GM21528 (cell line): Measurements from ENCODE around the gene NRP1.

Experiments used
- ATAC-seq: cut with Tn5 transposase; IDR thresholded peaks from one replicate; pipeline ENCODE4 v1.9.1; 2021; ENCODE audit warnings: mild to moderate bottlenecking, moderate library complexity; ENCODE audit not compliant: unreplicated experiment, low FRiP score

The NRP1 gene

GRCh38 chr10:33217854-33218253 lies 116.6 kb downstream of the NRP1 start:
- ATAC-seq, result no peak

DNA sequence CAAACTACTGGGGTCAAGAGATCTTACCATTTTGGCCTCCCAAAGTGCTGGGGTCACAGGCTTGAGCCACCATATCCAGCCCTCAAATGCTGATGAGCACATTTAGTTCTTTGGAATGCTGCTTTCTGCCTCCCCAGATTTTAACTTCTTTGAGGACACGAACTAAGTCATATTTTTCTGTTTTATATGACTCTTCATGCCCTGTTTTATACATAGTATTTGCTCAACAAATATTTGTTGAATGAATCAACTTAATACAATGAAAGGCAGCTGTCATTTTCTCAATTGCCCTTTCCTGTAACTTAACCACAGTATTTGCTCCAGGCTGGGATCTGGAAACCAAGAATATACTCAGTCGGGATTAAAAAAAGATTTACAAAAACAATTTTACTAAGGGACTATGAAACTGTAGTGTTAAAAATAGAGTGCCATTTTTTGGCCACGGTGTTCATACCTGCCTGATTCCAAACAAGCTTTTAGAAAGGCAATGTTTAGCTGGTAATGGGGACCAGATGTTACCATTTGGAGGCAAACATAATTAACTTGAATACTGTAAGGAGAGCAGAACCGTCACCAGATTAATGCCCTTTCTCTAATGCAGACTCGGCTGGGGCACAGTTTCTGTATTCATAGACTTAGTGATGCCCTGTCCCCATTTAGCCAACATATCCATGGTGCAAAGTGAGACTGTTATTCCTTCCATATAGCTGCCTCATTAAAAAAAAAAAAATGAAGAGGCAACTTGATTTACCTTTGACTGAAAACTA lies 117.6 kb downstream of the NRP1 start:
- no peak for ATAC-seq

GRCh38 chr10:33215635-33216034 lies 118.8 kb downstream of the NRP1 start:
- no peak for ATAC-seq

DNA sequence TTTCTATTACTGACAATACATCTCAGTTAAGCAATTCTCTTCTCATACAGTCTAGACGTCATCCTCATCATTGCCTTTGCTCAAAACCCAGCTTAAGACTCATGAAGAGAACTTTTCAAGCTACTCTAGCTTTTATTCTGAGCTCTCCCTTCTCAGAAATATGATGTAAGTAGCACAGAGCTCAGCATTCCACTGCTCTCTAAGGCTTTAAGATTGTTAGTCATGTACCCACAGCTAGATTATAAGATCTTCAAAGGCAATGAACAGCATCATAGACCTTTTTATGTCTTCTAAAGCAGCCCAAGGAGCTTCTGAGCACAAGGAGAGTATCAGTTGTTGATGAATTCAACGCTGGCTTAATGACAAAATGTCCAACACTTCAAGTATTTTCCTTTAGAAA lies 119.3 kb downstream of the NRP1 start:
- no peak for ATAC-seq

GRCh38 chr10:33214174-33214573 lies 120.3 kb downstream of the NRP1 start:
- ATAC-seq, result no peak

GRCh38 chr10:33212061-33212748 lies 122.3 kb downstream of the NRP1 start:
- no peak for ATAC-seq

GRCh38 chr10:33211106-33211878 lies 123.2 kb downstream of the NRP1 start:
- ATAC-seq, result no peak

- ATAC-seq, result no peak
These were observed 124.7 kb downstream of the NRP1 start for GRCh38 chr10:33209802-33210201.

GRCh38 chr10:33208166-33208565 lies 126.3 kb downstream of the NRP1 start:
- no peak for ATAC-seq

- no peak for ATAC-seq
These were observed 130.4 kb downstream of the NRP1 start for GRCh38 chr10:33204031-33204430.

GRCh38 chr10:33201971-33202370 lies 132.5 kb downstream of the NRP1 start:
- ATAC-seq, result no peak

- ATAC-seq, result no peak
These were observed 133.2 kb downstream of the NRP1 start for GRCh38 chr10:33201056-33201780.

DNA sequence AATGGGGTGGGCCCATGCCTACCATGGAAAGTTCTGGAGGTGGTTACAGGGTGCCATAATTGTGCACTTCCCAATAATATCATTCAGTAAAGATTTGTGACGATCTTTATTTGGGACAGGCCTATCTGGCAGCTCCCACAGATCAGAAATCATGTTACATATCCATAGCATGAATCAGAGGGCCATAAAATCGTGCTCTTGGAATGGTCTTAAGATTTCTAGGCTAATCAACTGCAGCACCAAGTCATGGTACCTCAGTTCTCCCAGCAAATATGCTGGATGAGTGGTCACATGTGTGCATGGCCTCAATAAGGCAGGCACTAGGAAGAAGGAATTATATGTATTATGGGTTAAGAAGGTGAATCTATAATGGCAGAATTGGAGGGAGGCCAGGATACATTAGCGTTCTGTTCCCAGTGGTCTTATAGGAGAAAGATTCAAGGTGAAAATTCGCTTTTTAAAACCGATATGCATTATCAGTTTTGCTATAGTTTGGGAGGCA lies 134.7 kb downstream of the NRP1 start:
- no peak for ATAC-seq

DNA sequence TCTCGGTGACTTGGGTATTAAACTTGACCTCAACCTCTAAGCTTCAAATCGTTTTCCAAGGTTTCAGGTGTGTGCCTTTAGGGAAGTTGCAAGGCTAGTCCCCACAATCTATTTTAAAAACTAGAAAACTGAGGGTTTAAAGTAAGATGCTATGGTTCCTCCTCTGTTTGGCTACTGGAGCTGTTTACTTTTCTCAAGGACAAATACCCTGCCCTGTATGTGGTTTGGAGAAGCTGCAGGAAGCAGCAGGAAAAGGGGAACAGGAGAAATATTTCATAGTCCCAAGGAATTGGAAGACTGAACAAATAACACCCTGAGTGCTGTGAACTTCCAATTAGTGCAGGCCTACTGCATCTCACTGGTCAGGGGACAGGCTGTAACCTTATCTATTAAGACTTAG lies 135.9 kb downstream of the NRP1 start:
- ATAC-seq, result no peak

- no peak for ATAC-seq
These were observed 137.6 kb downstream of the NRP1 start for GRCh38 chr10:33196710-33197491.

DNA sequence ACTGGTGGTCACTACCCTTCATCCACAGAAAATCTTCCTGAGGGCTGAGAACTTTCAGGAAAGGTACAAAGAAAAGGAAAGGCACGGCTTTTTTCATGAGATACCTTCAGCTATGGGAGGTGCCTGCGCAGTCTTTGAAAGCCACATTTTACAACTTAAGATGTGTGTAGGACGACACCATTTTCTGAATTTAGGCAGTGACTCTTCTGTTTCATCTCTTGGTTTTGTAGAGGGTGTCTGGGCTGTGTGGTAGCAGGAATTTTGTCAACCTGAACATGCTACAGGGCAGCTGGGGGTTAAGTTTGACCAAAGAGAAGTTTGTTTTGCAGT lies 138.1 kb downstream of the NRP1 start:
- ATAC-seq, result no peak

- ATAC-seq, result no peak
These were observed 138.7 kb downstream of the NRP1 start for GRCh38 chr10:33195608-33196376.

DNA sequence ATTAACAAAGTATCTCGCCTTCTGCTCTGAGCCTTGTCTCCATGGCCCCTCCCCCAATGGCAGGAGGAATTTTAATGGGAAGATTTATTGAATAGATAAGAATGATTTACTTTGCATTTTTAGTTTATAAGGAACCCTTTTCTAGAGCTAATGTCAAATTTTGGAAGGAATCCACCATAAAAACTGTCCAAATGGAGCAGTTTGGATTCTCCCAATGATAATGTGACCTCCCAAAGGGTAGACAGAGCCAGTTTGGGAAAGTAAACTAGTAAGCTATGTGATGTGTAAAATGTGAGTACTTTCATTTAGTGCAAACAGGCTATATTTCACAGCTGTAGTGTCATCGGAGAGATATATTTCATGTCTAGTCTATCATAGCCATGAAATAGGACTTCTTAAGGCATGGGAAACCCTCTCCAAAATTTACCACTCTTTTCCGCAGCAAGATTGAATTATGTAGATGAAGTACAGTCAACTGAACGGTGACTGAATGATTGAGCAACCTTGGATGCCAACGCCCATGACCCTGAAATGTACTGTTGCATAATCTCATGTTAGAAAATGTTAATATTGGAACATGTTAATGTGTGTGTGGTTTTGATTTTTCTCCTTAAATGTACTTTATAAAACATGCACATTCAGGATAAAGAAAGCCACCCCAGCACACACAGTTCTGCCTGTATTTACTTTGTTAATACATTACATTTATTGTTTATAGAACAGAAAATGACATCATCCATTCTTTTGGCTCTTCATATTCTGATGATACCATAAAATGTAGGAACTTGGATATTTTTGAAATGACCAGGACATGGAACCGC lies 140.6 kb downstream of the NRP1 start:
- no peak for ATAC-seq
